Measurements from ENCODE around the gene SORCS2. TPM values are rescaled to one million over a fixed set of nuclear protein-coding genes. Genes with fewer than 3 reads are reported as not detected.
A peak's percentile ranks its signal among the peaks of the same experiment; 100 is the strongest.

Gene SORCS2
- total RNA-seq, 1 donor from 2014 or later = 29.5 TPM

- Mint-ChIP-seq H3K27me3 (ENCODE audit: unreplicated experiment) (peaks cover 40% of the 10 kb centered on the region), H3K4me1 (ENCODE audit: low read depth, unreplicated experiment) (peaks cover 39% of the 10 kb centered on the region), H3K9me3 (ENCODE audit: unreplicated experiment) (peaks cover 41% of the 10 kb centered on the region), H3K27ac (ENCODE audit: unreplicated experiment) (no peak overlapping the region), H3K4me3 (ENCODE audit: unreplicated experiment) (no peak overlapping the region), H3K36me3 (ENCODE audit: unreplicated experiment) (peaks cover 13% of the 10 kb centered on the region)
- DNase-seq = no peak
- no peak for TF ChIP-seq CTCF (IDR thresholded peaks at IDR 0.05; ENCODE audit: partially characterized antibody, unreplicated experiment)
Observed at GRCh38 chr4:7788193-7788592, 595.9 kb downstream of the SORCS2 start.

- Mint-ChIP-seq H3K27ac (ENCODE audit: unreplicated experiment) (peak overlapping the region; percentile 81), H3K9me3 (ENCODE audit: unreplicated experiment) (peaks cover 41% of the 10 kb centered on the region), H3K27me3 (ENCODE audit: unreplicated experiment) (peaks cover 34% of the 10 kb centered on the region), H3K36me3 (ENCODE audit: unreplicated experiment) (peaks cover 7% of the 10 kb centered on the region), H3K4me1 (ENCODE audit: low read depth, unreplicated experiment) (peaks cover 41% of the 10 kb centered on the region), H3K4me3 (ENCODE audit: unreplicated experiment) (no peak overlapping the region)
- TF ChIP-seq CTCF (IDR thresholded peaks at IDR 0.05; ENCODE audit: partially characterized antibody, unreplicated experiment) = no peak
- no peak for DNase-seq
Observed at GRCh38 chr4:7788694-7789425, 596.5 kb downstream of the SORCS2 start.

GRCh38 chr4:7790023-7790422, 597.7 kb downstream of the SORCS2 start:
- H3K9me3 Mint-ChIP-seq (ENCODE audit: unreplicated experiment) = peaks cover 35% of the 10 kb centered on the region
- peaks cover 25% of the 10 kb centered on the region for H3K27me3 Mint-ChIP-seq (ENCODE audit: unreplicated experiment)
- H3K4me1 Mint-ChIP-seq (ENCODE audit: low read depth, unreplicated experiment) = peaks cover 39% of the 10 kb centered on the region
- TF ChIP-seq CTCF (IDR thresholded peaks at IDR 0.05; ENCODE audit: partially characterized antibody, unreplicated experiment) = no peak
- H3K4me3 Mint-ChIP-seq (ENCODE audit: unreplicated experiment) = peak overlapping the region; percentile 10
- DNase-seq = no peak
- peak overlapping the region; percentile 63 for H3K27ac Mint-ChIP-seq (ENCODE audit: unreplicated experiment)
- peaks cover 7% of the 10 kb centered on the region for H3K36me3 Mint-ChIP-seq (ENCODE audit: unreplicated experiment)

GRCh38 chr4:7790999-7791398, 598.7 kb downstream of the SORCS2 start:
- Mint-ChIP-seq H3K27me3 (ENCODE audit: unreplicated experiment) (peaks cover 21% of the 10 kb centered on the region), H3K36me3 (ENCODE audit: unreplicated experiment) (peaks cover 7% of the 10 kb centered on the region), H3K4me3 (ENCODE audit: unreplicated experiment) (peak overlapping the region; percentile 16), H3K4me1 (ENCODE audit: low read depth, unreplicated experiment) (peaks cover 36% of the 10 kb centered on the region), H3K27ac (ENCODE audit: unreplicated experiment) (peak overlapping the region; percentile 77), H3K9me3 (ENCODE audit: unreplicated experiment) (peaks cover 34% of the 10 kb centered on the region)
- DNase-seq = no peak
- TF ChIP-seq CTCF (IDR thresholded peaks at IDR 0.05; ENCODE audit: partially characterized antibody, unreplicated experiment) = no peak

Small RNAs within 50 kb of the gene (microRNA-seq; reads per million reads assigned to microRNA genes)
- gene MIR4274 (ENCODE audit: unreplicated experiment) = not detected
- 1.8 reads per million, percentile 9 among the genes with 10 or more reads in this experiment for gene MIR4798 (ENCODE audit: unreplicated experiment)

Other genes with a start within 250 kb of the SORCS2 start
- gene TADA2B, start 149.2 kb upstream of the SORCS2 start, total RNA-seq (ENCODE audit: unreplicated experiment) = 14.3 TPM
- gene GRPEL1, start 124.5 kb upstream of the SORCS2 start, total RNA-seq (ENCODE audit: unreplicated experiment) = 14.0 TPM
- gene PSAPL1, start 242.4 kb downstream of the SORCS2 start, total RNA-seq (ENCODE audit: unreplicated experiment) = not detected